Activated CD8-positive, alpha-beta T cell treated with anti-CD3 and anti-CD28 coated beads for 36 hours (primary cell): Measurements from ENCODE around the gene IGFBPL1. TPM values are rescaled to one million over a fixed set of nuclear protein-coding genes. Genes with fewer than 3 reads are reported as not detected.

Experiments used
- ATAC-seq: fragments of 200-7000 bp; cut with Tn5 transposase; one replicate; pipeline ENCODE4 v1.10.0; 2021; ENCODE audit warnings: mild to moderate bottlenecking, moderate library complexity
- CTCF ChIA-PET: fragments of 350-600 bp; sonication (Branson Sonifier 250); formaldehyde crosslinking; loops from one replicate; lab custom pipeline; 2021; ENCODE audit warnings: antibody characterized with exemption; lab: Charles Lee
- POLR2A ChIA-PET: fragments of 350-600 bp; sonication (Branson Sonifier 250); formaldehyde crosslinking; loops from one replicate; lab custom pipeline; 2021; ENCODE audit warnings: antibody characterized with exemption; lab: Charles Lee
- DNase-seq: peaks from one replicate; pipeline ENCODE4 v3.0.0-alpha.2; 2020
- H3K27ac Mint-ChIP-seq: one replicate; pipeline ENCODE4 v1.8.0; 2021; ENCODE audit warnings: mild to moderate bottlenecking, mixed read lengths
- H3K27me3 Mint-ChIP-seq: one replicate; pipeline ENCODE4 v1.8.0; 2021; ENCODE audit warnings: mixed read lengths
- H3K36me3 Mint-ChIP-seq: one replicate; pipeline ENCODE4 v1.8.0; 2021; ENCODE audit warnings: low read depth, mixed read lengths
- H3K4me1 Mint-ChIP-seq: one replicate; pipeline ENCODE4 v1.8.0; 2021; ENCODE audit warnings: low read depth, mixed read lengths
- H3K4me3 Mint-ChIP-seq: one replicate; pipeline ENCODE4 v1.8.0; 2021; ENCODE audit warnings: mild to moderate bottlenecking, moderate library complexity, mixed read lengths
- H3K9me3 Mint-ChIP-seq: one replicate; pipeline ENCODE4 v1.8.0; 2021; ENCODE audit warnings: mixed read lengths
- CTCF ChIP-seq: fragments of 200-600 bp; IDR thresholded peaks from one replicate; pipeline ENCODE4 v1.8.0; 2022; ENCODE audit warnings: antibody characterized with exemption, mild to moderate bottlenecking
- intact Hi-C: fragments of 100-400 bp; cut with micrococcal nuclease; formaldehyde crosslinking; loops from one replicate; pipeline ENCODE4 v1.10.0; 2022
- total RNA-seq, 2 experiments: library from RNA; stranded (reverse); gene quantifications; one replicate each; pipeline ENCODE4 v1.2.3, GENCODE V29; 2021

Gene IGFBPL1
- total RNA-seq, 2 experiments from 2014 or later: not detected

DNA sequence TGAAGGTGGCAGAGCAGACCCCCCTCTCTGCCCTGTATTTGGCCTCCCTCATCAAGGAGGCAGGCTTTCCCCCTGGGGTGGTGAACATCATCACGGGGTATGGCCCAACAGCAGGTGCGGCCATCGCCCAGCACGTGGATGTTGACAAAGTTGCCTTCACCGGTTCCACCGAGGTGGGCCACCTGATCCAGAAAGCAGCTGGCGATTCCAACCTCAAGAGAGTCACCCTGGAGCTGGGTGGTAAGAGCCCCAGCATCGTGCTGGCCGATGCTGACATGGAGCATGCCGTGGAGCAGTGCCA is 27.9 kb downstream of the IGFBPL1 start:
- no peak for TF ChIP-seq CTCF
- ATAC-seq: no peak
- H3K4me1 Mint-ChIP-seq: peaks cover 12% of the 10 kb centered on the region
- H3K9me3 Mint-ChIP-seq: peaks cover 4% of the 10 kb centered on the region
- ChIA-PET CTCF (no interaction called here), POLR2A (no interaction called here)
- intact Hi-C loops: no loop called here
- DNase-seq: no peak
- no peak overlapping the region for H3K27ac Mint-ChIP-seq
- peaks cover 56% of the 10 kb centered on the region for H3K36me3 Mint-ChIP-seq
- no peaks in the 10 kb centered on the region for H3K27me3 Mint-ChIP-seq
- H3K4me3 Mint-ChIP-seq: no peak overlapping the region

- Mint-ChIP-seq H3K4me3 (no peak overlapping the region), H3K36me3 (peaks cover 56% of the 10 kb centered on the region), H3K27ac (no peak overlapping the region), H3K27me3 (no peaks in the 10 kb centered on the region), H3K4me1 (peaks cover 12% of the 10 kb centered on the region), H3K9me3 (peaks cover 4% of the 10 kb centered on the region)
- no peak for ATAC-seq
- no peak for DNase-seq
- ChIA-PET POLR2A (no interaction called here), CTCF (no interaction called here)
- intact Hi-C loops: no loop called here
- TF ChIP-seq CTCF: no peak
Measured at GRCh38 chr9:38395653-38396370, 28.4 kb downstream of the IGFBPL1 start.

GRCh38 chr9:38394416-38394815 is 29.8 kb downstream of the IGFBPL1 start:
- POLR2A ChIA-PET: no interaction called here

GRCh38 chr9:38393128-38393796 is 31.0 kb downstream of the IGFBPL1 start:
- DNase-seq: peak; percentile 19

More at GRCh38 chr9:38394416-38394815, 29.8 kb downstream of the IGFBPL1 start:
- no peak for DNase-seq
- CTCF ChIA-PET: no interaction called here
- no peak overlapping the region for H3K4me3 Mint-ChIP-seq
- no peak for TF ChIP-seq CTCF
- H3K27ac Mint-ChIP-seq: no peak overlapping the region
- H3K9me3 Mint-ChIP-seq: peaks cover 4% of the 10 kb centered on the region
- H3K27me3 Mint-ChIP-seq: no peaks in the 10 kb centered on the region
- H3K4me1 Mint-ChIP-seq: peaks cover 12% of the 10 kb centered on the region
- intact Hi-C loops: no loop called here
- peaks cover 53% of the 10 kb centered on the region for H3K36me3 Mint-ChIP-seq
- no peak for ATAC-seq

More at GRCh38 chr9:38393128-38393796, 31.0 kb downstream of the IGFBPL1 start:
- ChIA-PET POLR2A (interaction anchor here (0.8 kb wide), 1 partner anchor 334 kb away, joined by 3 read pairs; no protein-coding TSS in a partner anchor), CTCF (interaction anchor here (0.9 to 1.2 kb wide), 4 partner anchors 17 to 305 kb away, joined by 3 to 4 read pairs (median 4); no protein-coding TSS in a partner anchor)
- Mint-ChIP-seq H3K27me3 (no peaks in the 10 kb centered on the region), H3K4me3 (peak overlapping the region; percentile 95), H3K4me1 (peaks cover 12% of the 10 kb centered on the region), H3K9me3 (peaks cover 4% of the 10 kb centered on the region), H3K36me3 (peaks cover 44% of the 10 kb centered on the region), H3K27ac (peak overlapping the region; percentile 88)
- TF ChIP-seq CTCF: no peak
- no peak for ATAC-seq
- intact Hi-C loops: no loop called here
